Iris pigment epithelial cell (primary cell): ENCODE data around the gene GAS2L3.
"Not testable (repeated sequence)": the region's sequence is repeated elsewhere in the genome, so short reads cannot be mapped to it uniquely, and the experiment has no call there.

Experiments
- DNase-seq: peaks from one replicate; pipeline ENCODE4 v3.0.0-alpha.2; 2011; ENCODE audit warnings: low read depth

GAS2L3 gene

DNA sequence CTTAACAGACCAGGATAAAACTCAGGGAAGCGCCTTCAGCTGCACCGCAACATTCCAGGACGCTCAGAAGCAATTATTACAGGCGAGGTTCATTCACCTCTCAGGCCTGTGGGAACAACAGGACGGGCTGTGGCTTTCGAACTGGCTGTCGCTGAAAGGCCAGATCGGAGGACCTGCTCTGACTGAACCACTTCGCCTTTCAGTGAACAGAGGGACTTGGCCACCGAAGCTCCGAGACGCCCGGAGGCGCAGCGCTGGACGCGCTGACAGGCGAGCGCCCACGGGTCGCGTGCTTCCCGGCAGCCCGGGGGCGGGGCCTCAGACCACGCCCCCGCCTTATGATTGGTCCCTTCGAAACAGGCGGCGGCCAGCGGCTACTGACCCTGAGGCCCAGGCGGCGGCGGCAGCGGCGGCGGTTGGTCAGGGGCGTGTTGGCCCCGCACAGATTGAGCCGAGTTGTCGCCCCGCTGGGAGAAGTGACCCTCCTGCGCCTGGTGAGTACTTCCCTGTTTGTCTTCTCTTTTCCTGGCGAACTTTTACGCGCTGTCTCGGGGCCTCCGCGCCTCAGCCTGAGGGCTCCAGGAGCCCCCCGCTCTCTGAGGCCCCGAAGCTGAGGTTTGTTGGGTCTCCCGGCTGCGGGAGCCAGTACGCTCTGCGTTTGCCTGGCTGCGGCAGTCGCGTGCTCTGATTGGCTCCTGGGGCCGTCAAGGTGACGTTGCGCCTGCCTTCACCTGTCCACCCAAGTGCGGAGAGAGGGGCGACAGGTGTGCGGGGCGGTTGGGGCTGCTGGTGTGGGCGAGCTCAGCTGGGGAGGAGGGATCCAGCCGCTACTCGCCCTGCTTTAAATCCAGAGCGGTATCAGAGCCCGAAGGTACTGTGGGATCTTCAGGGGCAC is at the start of gene GAS2L3:
TSS of gene GAS2L3 (plus strand) at position 393 of the 895 bp plus-strand sequence. CDS start 21,221 bp downstream, outside the sequence.
- peak; percentile 80 for DNase-seq

DNA sequence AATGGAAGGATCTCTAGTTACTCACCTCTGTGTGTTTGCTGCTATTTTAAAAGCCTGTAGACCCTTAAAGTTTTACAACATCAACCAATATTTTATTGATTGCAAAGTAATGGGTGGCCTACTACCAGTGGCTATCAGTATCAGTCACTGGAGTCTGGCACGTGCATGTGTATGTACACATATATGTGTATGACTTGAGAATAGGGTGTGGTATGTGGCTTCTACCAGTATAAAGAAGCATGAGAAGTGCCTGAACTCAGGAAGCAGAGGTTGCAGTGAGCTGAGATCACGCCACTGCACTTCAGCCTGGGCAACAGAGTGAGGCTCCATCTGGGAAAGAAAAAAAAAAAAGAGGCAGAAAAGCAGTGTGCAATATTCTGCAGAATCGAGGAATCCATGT is 45.5 kb upstream of the GAS2L3 start:
- no peak for DNase-seq

DNA sequence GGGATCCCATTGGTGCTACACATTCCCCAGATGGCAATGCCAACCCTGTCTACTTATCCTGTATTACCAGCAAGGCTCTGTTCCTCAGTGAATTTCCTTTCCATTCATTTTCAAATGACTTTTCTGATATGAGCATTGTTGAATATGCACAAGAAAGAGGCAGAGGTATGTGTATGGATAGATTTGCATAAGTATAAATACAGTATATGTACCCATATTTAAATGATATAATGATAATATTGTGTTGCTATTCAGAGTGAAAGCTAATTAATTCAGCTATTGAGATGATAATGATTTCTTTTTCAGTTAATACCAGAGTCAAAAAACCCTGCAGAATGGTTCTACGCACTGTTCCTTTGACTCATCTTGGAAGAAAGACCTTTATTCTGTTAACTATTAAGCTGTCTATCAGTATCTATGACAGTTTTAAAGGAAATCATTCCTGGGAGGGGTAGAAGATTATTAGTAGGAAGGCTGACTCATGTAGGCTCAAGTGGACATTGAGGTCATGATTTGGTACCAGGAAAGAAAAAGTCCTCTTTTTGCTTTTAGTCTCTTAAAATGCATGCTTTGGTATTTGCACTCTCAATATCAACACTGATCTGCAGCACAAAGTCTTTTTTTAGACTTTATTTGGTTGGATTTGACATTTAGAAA is 44.9 kb upstream of the GAS2L3 start:
- DNase-seq, result no peak

GRCh38 chr12:100529756-100530350 is 43.6 kb upstream of the GAS2L3 start:
- DNase-seq, result peak; percentile 9

- no peak for DNase-seq
Observed at GRCh38 chr12:100533376-100533775, 40.1 kb upstream of the GAS2L3 start.

- DNase-seq, result no peak
Observed at GRCh38 chr12:100534625-100535227, 38.8 kb upstream of the GAS2L3 start.

GRCh38 chr12:100539202-100539601 is 34.3 kb upstream of the GAS2L3 start:
- peak; percentile 41 for DNase-seq

GRCh38 chr12:100544165-100544564 is 29.3 kb upstream of the GAS2L3 start:
- DNase-seq, result peak; percentile 11

- DNase-seq, result peak; percentile 38
Observed at GRCh38 chr12:100545092-100545491, 28.4 kb upstream of the GAS2L3 start.

DNA sequence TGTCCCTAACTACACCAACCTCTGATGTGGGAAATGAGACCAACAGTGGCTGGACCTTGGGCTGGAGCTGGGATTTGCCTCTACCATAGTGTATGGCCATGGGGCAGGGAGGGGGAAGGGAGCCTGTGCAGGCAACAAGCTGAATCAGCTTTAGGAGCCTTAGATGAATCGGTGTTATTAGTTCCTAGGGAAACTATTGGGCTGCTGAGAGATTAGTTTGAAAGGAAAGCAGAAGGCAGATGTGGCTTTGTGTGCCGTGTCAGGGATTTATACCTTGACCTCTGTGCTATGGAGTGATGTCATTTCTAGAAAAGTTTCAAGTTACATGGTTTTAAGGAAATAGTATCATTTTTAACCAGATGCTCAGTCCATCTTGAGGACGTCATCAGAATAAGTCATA is 19.5 kb upstream of the GAS2L3 start:
- DNase-seq, result peak; percentile 83

DNA sequence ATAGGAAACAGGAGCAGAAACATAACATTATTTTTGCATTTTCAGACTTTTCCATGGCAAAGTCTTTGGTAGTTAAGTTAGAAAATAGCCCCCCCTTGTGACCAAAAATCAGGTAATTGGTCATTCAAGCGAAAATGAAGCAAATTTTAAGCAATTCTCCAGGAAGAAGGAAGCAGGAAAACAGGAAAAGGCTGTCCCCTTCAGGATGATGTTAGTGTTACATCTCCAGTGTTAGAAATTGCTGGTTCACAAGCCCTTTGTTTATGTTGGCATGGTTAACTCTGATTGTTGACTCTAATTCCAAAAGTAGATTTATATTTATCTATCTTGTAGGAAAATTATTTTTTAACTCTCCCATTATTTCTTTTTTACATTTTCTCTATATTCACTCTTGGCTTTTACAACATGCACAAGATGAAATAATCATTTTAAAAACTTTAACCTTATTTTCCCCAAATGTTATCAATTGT is 18.8 kb upstream of the GAS2L3 start:
- peak; percentile 90 for DNase-seq

DNA sequence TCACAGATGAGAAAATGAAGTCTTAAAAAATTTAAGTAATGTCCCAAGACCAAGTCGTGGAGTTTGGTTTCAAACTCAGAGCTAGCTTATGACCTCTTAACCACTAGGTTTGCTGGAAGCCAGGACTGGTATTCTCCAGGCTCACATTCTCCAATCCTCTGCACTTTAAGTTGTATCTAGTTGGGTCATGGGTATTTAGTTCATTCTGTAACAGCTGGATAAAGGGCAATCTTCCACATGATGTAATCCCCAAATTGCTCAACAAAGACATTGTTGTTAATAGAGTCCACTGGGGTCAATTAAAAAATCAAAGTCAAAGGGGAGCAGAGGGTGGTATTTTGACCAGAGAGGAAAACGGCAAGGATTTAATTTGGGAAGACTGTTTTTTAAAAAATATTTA is 17.8 kb upstream of the GAS2L3 start:
- peak; percentile 49 for DNase-seq

GRCh38 chr12:100557357-100557756 is 16.1 kb upstream of the GAS2L3 start:
- no peak for DNase-seq

DNA sequence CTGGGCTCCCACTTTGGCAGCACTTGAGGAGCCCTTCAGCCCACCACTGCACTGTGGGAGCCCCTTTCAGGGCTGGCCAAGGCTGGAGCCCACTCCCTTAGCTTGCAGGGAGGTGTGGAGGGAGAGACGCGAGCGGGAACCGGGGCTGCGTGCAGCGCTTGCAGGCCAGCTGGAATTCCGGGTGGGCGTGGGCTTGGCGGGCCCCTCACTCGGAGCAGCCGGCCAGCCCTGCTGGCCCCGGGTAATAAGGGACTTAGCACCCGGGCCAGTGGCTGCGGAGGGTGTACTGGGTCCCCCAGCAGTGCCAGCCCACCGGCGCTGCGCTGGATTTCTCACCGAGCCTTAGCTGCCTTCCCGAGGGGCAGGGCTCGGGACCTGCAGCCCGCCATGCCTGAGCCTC is 14.2 kb upstream of the GAS2L3 start:
- not testable (repeated sequence) for DNase-seq

DNA sequence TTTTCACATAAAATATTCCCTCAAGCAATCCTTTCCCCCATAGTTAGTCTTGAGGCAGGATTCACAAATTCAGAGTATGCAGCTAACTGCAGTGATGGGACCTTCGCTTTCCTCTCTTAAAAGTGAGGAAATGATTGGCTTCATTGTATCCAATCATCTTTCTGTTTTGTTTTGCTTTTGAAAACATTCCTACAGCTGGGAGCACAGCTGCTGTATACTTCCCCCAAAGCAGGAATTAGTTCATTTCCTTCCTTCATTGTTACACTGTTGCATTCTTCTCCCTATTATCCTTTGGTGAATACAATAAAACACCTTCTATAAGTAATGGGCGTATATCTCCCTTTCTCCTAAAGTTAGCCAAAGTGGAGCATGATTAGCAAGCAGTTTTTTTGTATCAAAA is 9.4 kb upstream of the GAS2L3 start:
- no peak for DNase-seq

GRCh38 chr12:100564905-100565467 is 8.5 kb upstream of the GAS2L3 start:
- no peak for DNase-seq

- DNase-seq, result no peak
Observed at GRCh38 chr12:100565987-100566545, 7.4 kb upstream of the GAS2L3 start.

DNA sequence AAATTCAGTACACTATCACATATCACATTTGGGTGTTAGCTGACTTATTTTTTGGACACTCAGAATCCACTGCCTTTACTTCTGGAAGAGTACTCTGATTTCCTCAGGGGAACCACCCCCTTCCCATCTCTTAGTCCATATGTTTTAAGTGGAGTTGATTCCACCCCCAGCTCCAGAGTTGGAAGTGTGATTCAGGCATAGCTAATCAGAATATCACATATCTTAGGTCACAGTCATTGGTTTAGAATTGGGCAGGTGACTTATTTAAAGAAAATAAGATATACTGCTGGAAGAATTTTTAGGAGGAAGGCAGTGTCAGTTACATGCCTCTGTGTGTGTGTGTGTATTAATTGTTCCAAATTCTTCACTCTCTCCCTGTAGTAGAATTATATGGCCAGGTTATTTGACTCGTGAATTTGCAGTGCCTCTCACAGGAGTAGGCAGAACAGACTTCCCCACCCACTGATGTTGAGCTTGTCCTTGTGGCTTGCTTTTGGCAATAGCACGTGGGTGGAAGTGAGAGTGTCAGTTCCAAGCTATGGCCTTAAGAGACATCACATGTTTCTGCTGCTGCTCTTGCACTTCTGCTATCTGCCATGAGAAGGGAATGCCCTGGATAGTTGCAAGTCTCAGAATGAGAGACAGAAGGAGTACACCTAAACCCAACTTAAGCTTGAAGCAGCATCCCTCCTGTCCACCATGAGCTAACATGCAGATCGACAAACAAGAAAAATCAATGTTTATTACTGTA is 6.4 kb upstream of the GAS2L3 start:
- DNase-seq, result no peak

DNA sequence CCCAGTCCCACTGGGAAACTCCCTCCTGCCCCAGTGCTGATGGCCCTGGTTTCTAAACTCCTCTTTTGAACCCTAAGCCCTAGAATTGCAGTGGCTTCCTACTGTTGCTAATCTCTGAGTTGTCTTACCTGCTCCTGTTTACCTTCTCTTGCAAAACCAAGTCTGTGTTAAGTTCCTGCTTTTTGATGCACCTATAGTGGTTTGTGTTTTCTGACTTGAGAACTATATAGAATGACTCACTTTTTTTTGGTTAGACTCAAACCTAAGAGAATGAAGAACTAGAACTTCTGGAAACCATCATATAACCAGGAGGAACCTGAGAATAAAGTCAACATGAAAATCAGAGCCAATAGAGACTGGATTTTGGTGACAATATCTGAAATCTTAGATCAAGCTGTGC is 5.5 kb upstream of the GAS2L3 start:
- DNase-seq, result no peak

- no peak for DNase-seq
Observed at GRCh38 chr12:100572184-100572583, 1.3 kb upstream of the GAS2L3 start.
